ENCODE measurements around the gene NFIX. TPM values are rescaled to one million over a fixed set of nuclear protein-coding genes. Genes with fewer than 3 reads are reported as not detected.

NFIX gene
- total and polyA plus RNA-seq, 2 of the 13 experiments (the other 11 are each of a cell fraction or from before 2014, with no cell fraction given): 3.4 to 5.4 TPM

DNA sequence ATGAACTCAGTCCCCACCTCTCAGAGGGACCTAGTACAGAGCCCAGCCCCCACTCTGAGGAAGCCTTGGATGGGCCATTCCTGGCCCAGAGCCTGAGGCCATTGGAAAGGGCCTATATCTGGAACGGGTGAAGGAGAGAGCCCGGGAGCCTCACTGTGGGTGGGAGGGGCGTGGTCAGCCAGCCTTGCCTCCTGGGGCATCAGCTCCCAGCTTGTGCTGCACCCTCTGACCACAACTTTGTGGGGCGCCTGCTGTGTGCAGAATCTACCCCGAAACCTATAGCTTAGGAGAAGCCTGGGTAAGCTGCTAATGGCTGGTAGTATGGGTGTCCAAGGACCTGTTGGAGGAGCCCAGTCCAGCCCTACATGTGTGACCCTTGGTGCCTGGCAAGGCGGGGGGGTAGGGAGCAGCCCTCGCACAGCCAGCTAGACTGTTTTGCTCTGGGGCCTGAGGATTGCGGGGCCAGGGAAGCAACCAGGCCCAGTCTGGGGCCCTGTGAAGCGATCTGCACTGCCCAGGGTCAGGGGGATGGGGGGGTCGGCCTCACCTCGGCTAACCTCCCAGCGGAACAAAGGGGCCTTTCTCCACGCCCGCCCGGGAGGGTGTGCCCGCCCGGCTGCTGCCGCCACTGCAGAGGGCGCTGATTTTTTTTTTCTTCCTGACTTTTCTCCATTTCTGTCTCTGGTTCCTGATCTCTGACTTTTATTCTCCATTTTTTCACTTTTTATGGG, 65.1 kb downstream of the NFIX start (continued):
- TF ChIP-seq KDM5B (CRISPR knock-in tag; IDR thresholded peaks at IDR 0.05; ENCODE audit: borderline replicate concordance) (no peak), HOXD1 (CRISPR knock-in tag; IDR thresholded peaks at IDR 0.05) (peak; percentile 39; the same call in 1 of the 2 replicates), POGZ (CRISPR knock-in tag; IDR thresholded peaks at IDR 0.05) (0 out of 2 replicates have a peak, but pooled peaks have one; percentile 11), MED13 (CRISPR knock-in tag; IDR thresholded peaks at IDR 0.05) (no peak), ZNF430 (CRISPR knock-in tag; IDR thresholded peaks at IDR 0.05) (peak; percentile 83), RXRA (CRISPR knock-in tag; IDR thresholded peaks at IDR 0.05) (peak; percentile 100), POLR2A (IDR thresholded peaks at IDR 0.05; ENCODE audit: insufficient read depth in 1 of 2, low read depth in 2 of 2, low read length in 2 of 2) (peak; percentile 34 to 64; a peak in 3 of 4 replicates), JUND (CRISPR knock-in tag; IDR thresholded peaks at IDR 0.05) (0 out of 2 replicates have a peak, but pooled peaks have one; percentile 49), ZNF776 (CRISPR knock-in tag; IDR thresholded peaks at IDR 0.05) (peak; percentile 34; the same call in 1 of the 2 replicates), ZNF761 (CRISPR knock-in tag; conservative IDR thresholded peaks at IDR 0.05) (0 out of 2 replicates have a peak, but pooled peaks have one; percentile 23), ZNF563 (CRISPR knock-in tag; IDR thresholded peaks at IDR 0.05) (peak; percentile 44; the same call in 1 of the 2 replicates)
- TF ChIP-seq, protein P1, sequence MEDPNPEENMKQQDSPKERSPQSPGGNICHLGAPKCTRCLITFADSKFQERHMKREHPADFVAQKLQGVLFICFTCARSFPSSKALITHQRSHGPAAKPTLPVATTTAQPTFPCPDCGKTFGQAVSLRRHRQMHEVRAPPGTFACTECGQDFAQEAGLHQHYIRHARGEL (CRISPR knock-in tag; IDR thresholded peaks at IDR 0.05): no peak
- TF ChIP-seq, protein P2, sequence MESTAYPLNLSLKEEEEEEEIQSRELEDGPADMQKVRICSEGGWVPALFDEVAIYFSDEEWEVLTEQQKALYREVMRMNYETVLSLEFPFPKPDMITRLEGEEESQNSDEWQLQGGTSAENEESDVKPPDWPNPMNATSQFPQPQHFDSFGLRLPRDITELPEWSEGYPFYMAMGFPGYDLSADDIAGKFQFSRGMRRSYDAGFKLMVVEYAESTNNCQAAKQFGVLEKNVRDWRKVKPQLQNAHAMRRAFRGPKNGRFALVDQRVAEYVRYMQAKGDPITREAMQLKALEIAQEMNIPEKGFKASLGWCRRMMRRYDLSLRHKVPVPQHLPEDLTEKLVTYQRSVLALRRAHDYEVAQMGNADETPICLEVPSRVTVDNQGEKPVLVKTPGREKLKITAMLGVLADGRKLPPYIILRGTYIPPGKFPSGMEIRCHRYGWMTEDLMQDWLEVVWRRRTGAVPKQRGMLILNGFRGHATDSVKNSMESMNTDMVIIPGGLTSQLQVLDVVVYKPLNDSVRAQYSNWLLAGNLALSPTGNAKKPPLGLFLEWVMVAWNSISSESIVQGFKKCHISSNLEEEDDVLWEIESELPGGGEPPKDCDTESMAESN (CRISPR knock-in tag; conservative IDR thresholded peaks at IDR 0.05): peak; percentile 86
- TF ChIP-seq, protein P3, sequence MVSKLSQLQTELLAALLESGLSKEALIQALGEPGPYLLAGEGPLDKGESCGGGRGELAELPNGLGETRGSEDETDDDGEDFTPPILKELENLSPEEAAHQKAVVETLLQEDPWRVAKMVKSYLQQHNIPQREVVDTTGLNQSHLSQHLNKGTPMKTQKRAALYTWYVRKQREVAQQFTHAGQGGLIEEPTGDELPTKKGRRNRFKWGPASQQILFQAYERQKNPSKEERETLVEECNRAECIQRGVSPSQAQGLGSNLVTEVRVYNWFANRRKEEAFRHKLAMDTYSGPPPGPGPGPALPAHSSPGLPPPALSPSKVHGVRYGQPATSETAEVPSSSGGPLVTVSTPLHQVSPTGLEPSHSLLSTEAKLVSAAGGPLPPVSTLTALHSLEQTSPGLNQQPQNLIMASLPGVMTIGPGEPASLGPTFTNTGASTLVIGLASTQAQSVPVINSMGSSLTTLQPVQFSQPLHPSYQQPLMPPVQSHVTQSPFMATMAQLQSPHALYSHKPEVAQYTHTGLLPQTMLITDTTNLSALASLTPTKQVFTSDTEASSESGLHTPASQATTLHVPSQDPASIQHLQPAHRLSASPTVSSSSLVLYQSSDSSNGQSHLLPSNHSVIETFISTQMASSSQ (IDR thresholded peaks at IDR 0.05; ENCODE audit: low read depth): no peak
- TF ChIP-seq, protein P3 (CRISPR knock-in tag; IDR thresholded peaks at IDR 0.05; ENCODE audit: borderline replicate concordance): peak; percentile 78; the same call in 1 of the 2 replicates
- TF ChIP-seq, protein P4, sequence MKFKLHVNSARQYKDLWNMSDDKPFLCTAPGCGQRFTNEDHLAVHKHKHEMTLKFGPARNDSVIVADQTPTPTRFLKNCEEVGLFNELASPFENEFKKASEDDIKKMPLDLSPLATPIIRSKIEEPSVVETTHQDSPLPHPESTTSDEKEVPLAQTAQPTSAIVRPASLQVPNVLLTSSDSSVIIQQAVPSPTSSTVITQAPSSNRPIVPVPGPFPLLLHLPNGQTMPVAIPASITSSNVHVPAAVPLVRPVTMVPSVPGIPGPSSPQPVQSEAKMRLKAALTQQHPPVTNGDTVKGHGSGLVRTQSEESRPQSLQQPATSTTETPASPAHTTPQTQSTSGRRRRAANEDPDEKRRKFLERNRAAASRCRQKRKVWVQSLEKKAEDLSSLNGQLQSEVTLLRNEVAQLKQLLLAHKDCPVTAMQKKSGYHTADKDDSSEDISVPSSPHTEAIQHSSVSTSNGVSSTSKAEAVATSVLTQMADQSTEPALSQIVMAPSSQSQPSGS (CRISPR knock-in tag; IDR thresholded peaks at IDR 0.05): 0 out of 2 replicates have a peak, but pooled peaks have one; percentile 27
- TF ChIP-seq, protein P5, sequence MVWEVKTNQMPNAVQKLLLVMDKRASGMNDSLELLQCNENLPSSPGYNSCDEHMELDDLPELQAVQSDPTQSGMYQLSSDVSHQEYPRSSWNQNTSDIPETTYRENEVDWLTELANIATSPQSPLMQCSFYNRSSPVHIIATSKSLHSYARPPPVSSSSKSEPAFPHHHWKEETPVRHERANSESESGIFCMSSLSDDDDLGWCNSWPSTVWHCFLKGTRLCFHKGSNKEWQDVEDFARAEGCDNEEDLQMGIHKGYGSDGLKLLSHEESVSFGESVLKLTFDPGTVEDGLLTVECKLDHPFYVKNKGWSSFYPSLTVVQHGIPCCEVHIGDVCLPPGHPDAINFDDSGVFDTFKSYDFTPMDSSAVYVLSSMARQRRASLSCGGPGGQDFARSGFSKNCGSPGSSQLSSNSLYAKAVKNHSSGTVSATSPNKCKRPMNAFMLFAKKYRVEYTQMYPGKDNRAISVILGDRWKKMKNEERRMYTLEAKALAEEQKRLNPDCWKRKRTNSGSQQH (CRISPR knock-in tag; IDR thresholded peaks at IDR 0.05; ENCODE audit: low read depth): no peak
- TF ChIP-seq, protein P6, sequence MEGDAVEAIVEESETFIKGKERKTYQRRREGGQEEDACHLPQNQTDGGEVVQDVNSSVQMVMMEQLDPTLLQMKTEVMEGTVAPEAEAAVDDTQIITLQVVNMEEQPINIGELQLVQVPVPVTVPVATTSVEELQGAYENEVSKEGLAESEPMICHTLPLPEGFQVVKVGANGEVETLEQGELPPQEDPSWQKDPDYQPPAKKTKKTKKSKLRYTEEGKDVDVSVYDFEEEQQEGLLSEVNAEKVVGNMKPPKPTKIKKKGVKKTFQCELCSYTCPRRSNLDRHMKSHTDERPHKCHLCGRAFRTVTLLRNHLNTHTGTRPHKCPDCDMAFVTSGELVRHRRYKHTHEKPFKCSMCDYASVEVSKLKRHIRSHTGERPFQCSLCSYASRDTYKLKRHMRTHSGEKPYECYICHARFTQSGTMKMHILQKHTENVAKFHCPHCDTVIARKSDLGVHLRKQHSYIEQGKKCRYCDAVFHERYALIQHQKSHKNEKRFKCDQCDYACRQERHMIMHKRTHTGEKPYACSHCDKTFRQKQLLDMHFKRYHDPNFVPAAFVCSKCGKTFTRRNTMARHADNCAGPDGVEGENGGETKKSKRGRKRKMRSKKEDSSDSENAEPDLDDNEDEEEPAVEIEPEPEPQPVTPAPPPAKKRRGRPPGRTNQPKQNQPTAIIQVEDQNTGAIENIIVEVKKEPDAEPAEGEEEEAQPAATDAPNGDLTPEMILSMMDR (CRISPR knock-in tag; IDR thresholded peaks at IDR 0.05): peak; percentile 46
